Measurements from ENCODE around the gene MTURN. TPM values are rescaled to one million over a fixed set of nuclear protein-coding genes. Genes with fewer than 3 reads are reported as not detected.

The MTURN gene
- total RNA-seq, 1 donor from 2014 or later, result 18.0 TPM

GRCh38 chr7:30135301-30136116, 723 bp downstream of the MTURN start:
- Histone ChIP-seq H3K27ac (no peak overlapping the region), H3K4me3 (peak overlapping the region; percentile 82), H2AFZ (replicated peaks) (peak overlapping the region; percentile 78), H3K4me2 (peak overlapping the region; percentile 83), H3K9me3 (ENCODE audit: low read depth) (no peaks in the 10 kb centered on the region), H3K4me1 (peaks cover 4% of the 10 kb centered on the region), H3K36me3 (no peaks in the 10 kb centered on the region), H3K79me2 (ENCODE audit: low read depth) (peaks cover 3% of the 10 kb centered on the region), H3F3A (ENCODE audit: low read depth) (peaks cover 16% of the 10 kb centered on the region), H3K9ac (no peak overlapping the region), H4K20me1 (ENCODE audit: low read depth) (peaks cover 10% of the 10 kb centered on the region), H3K27me3 (peaks cover 36% of the 10 kb centered on the region)
- no peaks in the 10 kb centered on the region for H3K9me3 Mint-ChIP-seq
- peak overlapping the region; percentile 95 for H3K4me3 Mint-ChIP-seq
- TF ChIP-seq, protein P1, sequence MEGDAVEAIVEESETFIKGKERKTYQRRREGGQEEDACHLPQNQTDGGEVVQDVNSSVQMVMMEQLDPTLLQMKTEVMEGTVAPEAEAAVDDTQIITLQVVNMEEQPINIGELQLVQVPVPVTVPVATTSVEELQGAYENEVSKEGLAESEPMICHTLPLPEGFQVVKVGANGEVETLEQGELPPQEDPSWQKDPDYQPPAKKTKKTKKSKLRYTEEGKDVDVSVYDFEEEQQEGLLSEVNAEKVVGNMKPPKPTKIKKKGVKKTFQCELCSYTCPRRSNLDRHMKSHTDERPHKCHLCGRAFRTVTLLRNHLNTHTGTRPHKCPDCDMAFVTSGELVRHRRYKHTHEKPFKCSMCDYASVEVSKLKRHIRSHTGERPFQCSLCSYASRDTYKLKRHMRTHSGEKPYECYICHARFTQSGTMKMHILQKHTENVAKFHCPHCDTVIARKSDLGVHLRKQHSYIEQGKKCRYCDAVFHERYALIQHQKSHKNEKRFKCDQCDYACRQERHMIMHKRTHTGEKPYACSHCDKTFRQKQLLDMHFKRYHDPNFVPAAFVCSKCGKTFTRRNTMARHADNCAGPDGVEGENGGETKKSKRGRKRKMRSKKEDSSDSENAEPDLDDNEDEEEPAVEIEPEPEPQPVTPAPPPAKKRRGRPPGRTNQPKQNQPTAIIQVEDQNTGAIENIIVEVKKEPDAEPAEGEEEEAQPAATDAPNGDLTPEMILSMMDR (IDR thresholded peaks at IDR 0.05), result no peak
- TF ChIP-seq EZH2phosphoT487 (IDR thresholded peaks at IDR 0.05) (no peak), EZH2 (IDR thresholded peaks at IDR 0.05) (no peak)
- H3K4me1 Mint-ChIP-seq, result peaks cover 4% of the 10 kb centered on the region
- DNase-seq (ENCODE audit: low spot score), result peak; percentile 66
- H3K27me3 Mint-ChIP-seq (ENCODE audit: insufficient read depth, low read depth), result peaks cover 5% of the 10 kb centered on the region
- no peaks in the 10 kb centered on the region for H3K36me3 Mint-ChIP-seq
- no peak overlapping the region for H3K27ac Mint-ChIP-seq

DNA sequence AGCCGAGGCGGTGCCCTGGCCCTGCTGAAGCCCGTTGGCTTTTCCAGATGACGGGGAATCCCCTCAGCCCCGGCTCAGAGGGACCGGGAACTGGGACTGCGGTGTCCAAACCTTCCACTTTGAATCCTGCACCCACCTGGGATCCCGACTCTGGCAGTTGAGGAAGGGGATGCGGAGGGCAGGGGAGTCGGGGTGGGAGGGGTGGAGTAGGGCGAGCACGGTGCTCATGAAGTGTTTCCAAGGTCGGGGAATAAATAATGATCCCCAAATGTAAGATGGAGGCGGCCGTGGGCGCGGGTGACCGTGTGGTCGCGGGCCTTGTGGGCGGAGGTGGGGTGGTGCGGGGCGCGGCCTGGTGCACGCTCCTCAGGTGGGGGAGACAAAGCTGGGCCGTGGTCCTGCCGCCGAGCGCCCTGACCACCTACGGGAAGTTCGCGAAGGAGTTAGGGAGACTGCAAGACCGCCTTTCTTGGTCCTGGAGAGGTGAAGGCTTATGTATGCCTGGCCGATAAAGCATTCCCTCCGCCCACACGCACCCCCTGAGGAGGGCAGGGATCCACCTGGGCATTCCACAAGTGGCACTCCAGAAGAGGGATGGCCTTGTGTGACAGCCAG, 1.4 kb downstream of the MTURN start:
- Mint-ChIP-seq H3K9me3 (no peaks in the 10 kb centered on the region), H3K36me3 (no peaks in the 10 kb centered on the region), H3K27ac (no peak overlapping the region), H3K4me1 (peaks cover 4% of the 10 kb centered on the region), H3K4me3 (peak overlapping the region; percentile 95), H3K27me3 (ENCODE audit: insufficient read depth, low read depth) (peaks cover 5% of the 10 kb centered on the region)
- Histone ChIP-seq H3K27ac (no peak overlapping the region), H3K9me3 (ENCODE audit: low read depth) (no peaks in the 10 kb centered on the region), H3K79me2 (ENCODE audit: low read depth) (peaks cover 3% of the 10 kb centered on the region), H3K4me2 (peak overlapping the region; percentile 83), H4K20me1 (ENCODE audit: low read depth) (peaks cover 10% of the 10 kb centered on the region), H3K4me1 (peaks cover 4% of the 10 kb centered on the region), H3K27me3 (peaks cover 36% of the 10 kb centered on the region), H2AFZ (replicated peaks) (peak overlapping the region; percentile 78), H3K4me3 (peak overlapping the region; percentile 82), H3F3A (ENCODE audit: low read depth) (peaks cover 16% of the 10 kb centered on the region), H3K36me3 (no peaks in the 10 kb centered on the region), H3K9ac (no peak overlapping the region)
- TF ChIP-seq, protein P1 (IDR thresholded peaks at IDR 0.05), result no peak
- TF ChIP-seq EZH2 (IDR thresholded peaks at IDR 0.05) (no peak), EZH2phosphoT487 (IDR thresholded peaks at IDR 0.05) (no peak)
- peak; percentile 39 for DNase-seq (ENCODE audit: low spot score)

DNA sequence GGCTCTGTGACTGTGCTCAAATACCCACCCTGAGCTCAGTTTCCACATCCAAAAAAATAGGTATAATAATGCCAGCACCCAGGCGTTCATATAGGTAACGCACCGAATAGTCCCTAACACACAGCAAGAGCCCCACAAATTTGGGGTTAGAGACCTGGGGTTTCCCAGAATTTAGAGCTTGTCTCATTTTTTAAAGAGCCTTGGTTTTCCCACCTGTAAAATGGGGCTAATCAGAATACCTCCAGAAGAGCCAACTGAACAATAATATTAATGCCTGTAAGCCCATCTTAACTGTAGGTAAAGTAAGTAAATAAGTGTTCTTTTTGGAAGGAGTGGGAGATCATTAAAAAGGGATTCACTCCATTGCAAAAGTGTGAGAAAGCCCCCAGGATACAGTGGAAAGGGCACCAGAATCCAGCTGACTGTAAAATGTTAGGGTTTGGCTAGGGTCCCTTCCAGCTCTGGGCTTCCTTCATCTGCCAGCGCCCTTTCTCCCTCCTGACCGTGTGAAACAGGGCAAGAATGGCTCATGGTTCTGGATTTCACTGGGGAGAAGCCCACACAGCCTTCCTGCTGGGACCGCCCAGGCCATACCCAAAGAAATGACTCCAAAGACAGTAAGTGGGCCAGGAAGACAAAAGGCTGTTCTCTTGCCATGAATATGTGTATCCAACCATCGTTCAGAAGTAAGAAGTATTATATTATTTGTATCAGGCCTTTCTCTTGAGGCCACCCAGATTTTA, 2.1 kb downstream of the MTURN start:
- H3K36me3 ChIP-seq, result no peaks in the 10 kb centered on the region
- H2AFZ ChIP-seq (replicated peaks), result peak overlapping the region; percentile 78
- peak overlapping the region; percentile 83 for H3K4me2 ChIP-seq
- H3K9ac ChIP-seq, result no peak overlapping the region
- peaks cover 36% of the 10 kb centered on the region for H3K27me3 ChIP-seq
- Mint-ChIP-seq H3K9me3 (no peaks in the 10 kb centered on the region), H3K4me3 (peak overlapping the region; percentile 95), H3K4me1 (peaks cover 4% of the 10 kb centered on the region), H3K27me3 (ENCODE audit: insufficient read depth, low read depth) (peaks cover 5% of the 10 kb centered on the region), H3K27ac (no peak overlapping the region), H3K36me3 (no peaks in the 10 kb centered on the region)
- H3K4me1 ChIP-seq, result peaks cover 4% of the 10 kb centered on the region
- peaks cover 16% of the 10 kb centered on the region for H3F3A ChIP-seq (ENCODE audit: low read depth)
- peaks cover 10% of the 10 kb centered on the region for H4K20me1 ChIP-seq (ENCODE audit: low read depth)
- H3K4me3 ChIP-seq, result peak overlapping the region; percentile 82
- no peak overlapping the region for H3K27ac ChIP-seq
- H3K79me2 ChIP-seq (ENCODE audit: low read depth), result peaks cover 3% of the 10 kb centered on the region
- no peak for DNase-seq (ENCODE audit: low spot score)
- TF ChIP-seq EZH2phosphoT487 (IDR thresholded peaks at IDR 0.05) (no peak), EZH2 (IDR thresholded peaks at IDR 0.05) (no peak)
- TF ChIP-seq, protein P1 (IDR thresholded peaks at IDR 0.05), result no peak
- no peaks in the 10 kb centered on the region for H3K9me3 ChIP-seq (ENCODE audit: low read depth)

All from neural progenitor cell (in vitro differentiated cells).